H9 (cell line): ENCODE data around the gene SCN4A. TPM values are rescaled to one million over a fixed set of nuclear protein-coding genes. Genes with fewer than 3 reads are reported as not detected.
A peak's percentile ranks its signal among the peaks of the same experiment; 100 is the strongest.

Source experiments
- DNase-seq: peaks from one replicate; pipeline ENCODE4 v3.0.0-alpha.2; 2017
- H2AFZ ChIP-seq: one replicate; pipeline ENCODE4 v1.6.1; 2013; ENCODE audit warnings: mild to moderate bottlenecking, low read length, control low read depth, moderate library complexity
- H2AK5ac ChIP-seq: 2 replicates; pipeline ENCODE4 v1.6.1; 2013; ENCODE audit warnings: low read length, control low read depth, mixed read lengths; ENCODE audit not compliant: insufficient read length
- H2BK120ac ChIP-seq: one replicate; pipeline ENCODE4 v1.6.1; 2013; ENCODE audit warnings: low read depth, mild to moderate bottlenecking, low read length, control low read depth, inconsistent platforms; ENCODE audit not compliant: poor library complexity, severe bottlenecking
- H2BK12ac ChIP-seq: 2 replicates; pipeline ENCODE4 v1.6.1; 2013; ENCODE audit warnings: low read length, control low read depth, mixed read lengths, low read depth; ENCODE audit not compliant: insufficient read length
- H2BK15ac ChIP-seq: 2 replicates; pipeline ENCODE4 v1.6.1; 2013; ENCODE audit warnings: low read depth, low read length, control low read depth
- H2BK20ac ChIP-seq: one replicate; pipeline ENCODE4 v1.6.1; 2013; ENCODE audit warnings: low read depth, mild to moderate bottlenecking, low read length, control low read depth, inconsistent platforms; ENCODE audit not compliant: poor library complexity, severe bottlenecking
- H2BK5ac ChIP-seq: 2 replicates; pipeline ENCODE4 v1.6.1; 2013; ENCODE audit warnings: low read length, control low read depth, mixed read lengths; ENCODE audit not compliant: insufficient read length
- H3K14ac ChIP-seq: 2 replicates; pipeline ENCODE4 v1.6.1; 2013; ENCODE audit warnings: low read length, control low read depth; ENCODE audit not compliant: insufficient read depth
- H3K18ac ChIP-seq: 2 replicates; pipeline ENCODE4 v1.6.1; 2013; ENCODE audit warnings: low read depth, mild to moderate bottlenecking, mixed read lengths, low read length, control low read depth; ENCODE audit not compliant: insufficient read length
- H3K23ac ChIP-seq: 2 replicates; pipeline ENCODE4 v1.6.1; 2013; ENCODE audit warnings: low read length, control low read depth, mixed read lengths, low read depth; ENCODE audit not compliant: insufficient read length
- H3K23me2 ChIP-seq: 2 replicates; pipeline ENCODE4 v1.6.1; 2013; ENCODE audit warnings: low read depth, mild to moderate bottlenecking, mixed read lengths, low read length, control low read depth; ENCODE audit not compliant: insufficient read length, poor library complexity, severe bottlenecking
- H3K27ac ChIP-seq: 2 replicates; pipeline ENCODE4 v1.5.1; 2013; ENCODE audit warnings: low read length, control low read depth, mixed read lengths, low read depth; ENCODE audit not compliant: insufficient read length
- H3K27me3 ChIP-seq: 2 replicates; pipeline ENCODE4 v1.6.1; 2013; ENCODE audit warnings: low read length, control low read depth, inconsistent platforms; ENCODE audit not compliant: insufficient read depth
- H3K4ac ChIP-seq: 2 replicates; pipeline ENCODE4 v1.6.1; 2013; ENCODE audit warnings: low read depth, mild to moderate bottlenecking, control low read depth, inconsistent platforms, low read length, moderate library complexity
- H3K4me1 ChIP-seq: 2 replicates; pipeline ENCODE4 v1.6.1; 2013; ENCODE audit warnings: low read length, control low read depth, inconsistent platforms; ENCODE audit not compliant: insufficient read depth
- H3K4me2 ChIP-seq: 2 replicates; pipeline ENCODE4 v1.6.1; 2013; ENCODE audit warnings: low read length, control low read depth, mixed read lengths; ENCODE audit not compliant: insufficient read length, insufficient read depth
- H3K56ac ChIP-seq: 2 replicates; pipeline ENCODE4 v1.6.1; 2013; ENCODE audit warnings: low read depth, mild to moderate bottlenecking, mixed read lengths, low read length, control low read depth; ENCODE audit not compliant: insufficient read length
- H3K79me1 ChIP-seq: 2 replicates; pipeline ENCODE4 v1.6.1; 2013; ENCODE audit warnings: low read depth, mild to moderate bottlenecking, moderate library complexity, low read length, control low read depth, inconsistent platforms; ENCODE audit not compliant: insufficient read depth, poor library complexity, severe bottlenecking
- H3K79me2 ChIP-seq: 2 replicates; pipeline ENCODE4 v1.6.1; 2013; ENCODE audit warnings: low read length, control low read depth, inconsistent platforms; ENCODE audit not compliant: insufficient read depth
- H3K9ac ChIP-seq: 2 replicates; pipeline ENCODE4 v1.6.1; 2013; ENCODE audit warnings: low read length, control low read depth, mixed read lengths; ENCODE audit not compliant: insufficient read length; ENCODE audit errors: extremely low read depth
- H3K9me3 ChIP-seq: one replicate; pipeline ENCODE4 v1.6.1; 2013; ENCODE audit warnings: low read depth, low read length, inconsistent platforms; ENCODE audit not compliant: control insufficient read depth
- H3T11ph ChIP-seq: one replicate; pipeline ENCODE4 v1.6.1; 2013; ENCODE audit warnings: mild to moderate bottlenecking, low read length, control low read depth, inconsistent platforms
- H4K20me1 ChIP-seq: one replicate; pipeline ENCODE4 v1.6.1; 2013; ENCODE audit not compliant: control insufficient read depth, insufficient read length, insufficient read depth
- H4K5ac ChIP-seq: 2 replicates; pipeline ENCODE4 v1.6.1; 2013; ENCODE audit warnings: low read depth, mild to moderate bottlenecking, mixed read lengths, low read length, control low read depth; ENCODE audit not compliant: insufficient read length
- H4K8ac ChIP-seq: replicated peaks from 2 replicates; pipeline ENCODE4 v1.6.1; 2013; ENCODE audit warnings: low read length, control low read depth, mixed read lengths, low read depth; ENCODE audit not compliant: insufficient read length
- H4K91ac ChIP-seq: 2 replicates; pipeline ENCODE4 v1.6.1; 2013; ENCODE audit warnings: low read depth, mild to moderate bottlenecking, moderate library complexity, mixed read lengths, low read length, control low read depth; ENCODE audit not compliant: insufficient read length
- H3K27ac Mint-ChIP-seq, 3 experiments: 2 replicates in 2 of 3; 3 replicates in 1 of 3; pipeline ENCODE4 v1.8.0; 2020 to 2021; ENCODE audit warnings: mixed read lengths in 3 of 3, mild to moderate bottlenecking in 1 of 3, moderate library complexity in 1 of 3
- H3K27me3 Mint-ChIP-seq: 2 replicates; pipeline ENCODE4 v1.8.0; 2021; ENCODE audit warnings: low read depth, mild to moderate bottlenecking, moderate library complexity, mixed read lengths
- H3K36me3 Mint-ChIP-seq, 3 experiments: 2 replicates in 2 of 3; 3 replicates in 1 of 3; pipeline ENCODE4 v1.8.0; 2020 to 2021; ENCODE audit warnings: low read depth in 3 of 3, mixed read lengths in 3 of 3; ENCODE audit not compliant: insufficient read depth in 1 of 3
- H3K4me1 Mint-ChIP-seq, 2 experiments: 2 replicates each; pipeline ENCODE4 v1.8.0; 2020; ENCODE audit warnings: mixed read lengths in 2 of 2
- H3K4me3 Mint-ChIP-seq, 2 experiments: 2 replicates in 1 of 2; 3 replicates in 1 of 2; pipeline ENCODE4 v1.8.0; 2020 to 2021; ENCODE audit warnings: mild to moderate bottlenecking in 2 of 2, mixed read lengths in 2 of 2, moderate library complexity in 1 of 2
- H3K9me3 Mint-ChIP-seq, 2 experiments: 2 replicates in 1 of 2; 3 replicates in 1 of 2; pipeline ENCODE4 v1.8.0; 2020; ENCODE audit warnings: mild to moderate bottlenecking in 2 of 2, mixed read lengths in 2 of 2, moderate library complexity in 1 of 2
- WGBS: extraction: QIAGEN DNeasy Blood & Tissue Kit; methylation state at CpG from one replicate; pipeline ENCODE4 v1.1.7; 2013; ENCODE audit warnings: missing lambda C conversion rate, low lambda C conversion rate, mixed read lengths; ENCODE audit not compliant: insufficient read length; ENCODE audit errors: extremely low coverage; 5-methylcytosine and 5-hydroxymethylcytosine counted together
- total RNA-seq: library from RNA; stranded (reverse); gene quantifications from 2 replicates; pipeline ENCODE4 v1.2.1, GENCODE V29; 2021
- TF ChIP-seq, protein P1 (sequence below): fragments of 200-600 bp; sonication (generic); conservative IDR thresholded peaks from 3 replicates; pipeline ENCODE4 v1.8.0; 2021; ENCODE audit warnings: antibody characterized with exemption, mild to moderate bottlenecking

SCN4A gene
- total RNA-seq, 1 experiment from 2014 or later = 5.8 TPM

DNA sequence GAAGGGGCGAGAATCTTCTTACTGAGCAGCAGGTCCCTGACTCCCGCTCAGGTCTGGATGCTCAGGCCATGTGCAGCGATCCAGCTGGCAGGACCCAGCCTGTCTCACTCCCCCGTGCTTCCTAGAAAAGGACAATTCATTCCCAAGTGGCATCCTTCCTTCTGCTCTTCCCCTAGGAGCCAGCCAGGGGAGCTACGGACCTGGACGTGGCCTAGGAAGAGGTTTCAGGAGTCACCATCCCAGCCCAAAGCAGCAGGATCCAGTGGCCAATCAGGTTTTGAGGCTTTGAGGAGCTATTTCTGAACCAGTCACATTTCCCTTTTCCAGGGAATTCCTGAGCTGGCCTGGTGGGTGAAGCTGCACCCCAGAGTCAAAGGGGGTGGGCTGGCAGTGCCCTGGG, 32.8 kb downstream of the SCN4A start:
- H3K18ac ChIP-seq = no peak overlapping the region
- H3K36me3 Mint-ChIP-seq = peaks cover 9 to 26% (median 11%) of the 10 kb centered on the region in 3 experiments; a peak in 6 of 7 replicates
- no peaks in the 10 kb centered on the region for H3K79me1 ChIP-seq
- H3K14ac ChIP-seq = no peak overlapping the region
- no peak overlapping the region for H2BK120ac ChIP-seq
- H3K56ac ChIP-seq = no peak overlapping the region
- H3T11ph ChIP-seq = no peak overlapping the region
- peaks cover 6 to 17% of the 10 kb centered on the region in 2 experiments for H3K4me1 Mint-ChIP-seq
- no peak overlapping the region for H4K5ac ChIP-seq
- no peak overlapping the region for H3K23ac ChIP-seq
- no peak overlapping the region for H4K91ac ChIP-seq
- TF ChIP-seq, protein P1, sequence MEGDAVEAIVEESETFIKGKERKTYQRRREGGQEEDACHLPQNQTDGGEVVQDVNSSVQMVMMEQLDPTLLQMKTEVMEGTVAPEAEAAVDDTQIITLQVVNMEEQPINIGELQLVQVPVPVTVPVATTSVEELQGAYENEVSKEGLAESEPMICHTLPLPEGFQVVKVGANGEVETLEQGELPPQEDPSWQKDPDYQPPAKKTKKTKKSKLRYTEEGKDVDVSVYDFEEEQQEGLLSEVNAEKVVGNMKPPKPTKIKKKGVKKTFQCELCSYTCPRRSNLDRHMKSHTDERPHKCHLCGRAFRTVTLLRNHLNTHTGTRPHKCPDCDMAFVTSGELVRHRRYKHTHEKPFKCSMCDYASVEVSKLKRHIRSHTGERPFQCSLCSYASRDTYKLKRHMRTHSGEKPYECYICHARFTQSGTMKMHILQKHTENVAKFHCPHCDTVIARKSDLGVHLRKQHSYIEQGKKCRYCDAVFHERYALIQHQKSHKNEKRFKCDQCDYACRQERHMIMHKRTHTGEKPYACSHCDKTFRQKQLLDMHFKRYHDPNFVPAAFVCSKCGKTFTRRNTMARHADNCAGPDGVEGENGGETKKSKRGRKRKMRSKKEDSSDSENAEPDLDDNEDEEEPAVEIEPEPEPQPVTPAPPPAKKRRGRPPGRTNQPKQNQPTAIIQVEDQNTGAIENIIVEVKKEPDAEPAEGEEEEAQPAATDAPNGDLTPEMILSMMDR = no peak
- H3K4me3 Mint-ChIP-seq = no peak overlapping the region
- no peak overlapping the region for H2BK15ac ChIP-seq
- no peak overlapping the region for H2AK5ac ChIP-seq
- no peaks in the 10 kb centered on the region for H3K4me1 ChIP-seq
- no CpG with 5 or more reads among the region's 6 CpGs for WGBS
- H3K27ac ChIP-seq = no peak overlapping the region
- H3K27me3 Mint-ChIP-seq = peaks cover 3% of the 10 kb centered on the region
- DNase-seq = no peak
- no peak overlapping the region for H2AFZ ChIP-seq
- no peaks in the 10 kb centered on the region for H3K27me3 ChIP-seq
- H3K9me3 ChIP-seq = no peaks in the 10 kb centered on the region
- H4K8ac ChIP-seq = no peak overlapping the region
- H3K9me3 Mint-ChIP-seq = no peaks in the 10 kb centered on the region
- H2BK12ac ChIP-seq = no peak overlapping the region
- H4K20me1 ChIP-seq = no peaks in the 10 kb centered on the region
- no peak overlapping the region for H3K4ac ChIP-seq
- H3K23me2 ChIP-seq = no peaks in the 10 kb centered on the region
- H3K9ac ChIP-seq = no peak overlapping the region
- no peaks in the 10 kb centered on the region for H3K79me2 ChIP-seq
- no peak overlapping the region for H2BK5ac ChIP-seq
- peak overlapping the region; percentile 3 to 87 (median 38); a peak in 4 of 7 replicates for H3K27ac Mint-ChIP-seq
- H2BK20ac ChIP-seq = no peak overlapping the region
- no peak overlapping the region for H3K4me2 ChIP-seq
